HG03520 (cell line): ENCODE measurements around the gene SLC16A2.
"Not testable (repeated sequence)": the region's sequence is repeated elsewhere in the genome, so short reads cannot be mapped to it uniquely, and the experiment has no call there.

Source experiments
- ATAC-seq: cut with Tn5 transposase; IDR thresholded peaks from one replicate; pipeline ENCODE4 v1.9.1; 2021; ENCODE audit warnings: mild to moderate bottlenecking, moderate library complexity; ENCODE audit not compliant: unreplicated experiment

SLC16A2 gene

DNA sequence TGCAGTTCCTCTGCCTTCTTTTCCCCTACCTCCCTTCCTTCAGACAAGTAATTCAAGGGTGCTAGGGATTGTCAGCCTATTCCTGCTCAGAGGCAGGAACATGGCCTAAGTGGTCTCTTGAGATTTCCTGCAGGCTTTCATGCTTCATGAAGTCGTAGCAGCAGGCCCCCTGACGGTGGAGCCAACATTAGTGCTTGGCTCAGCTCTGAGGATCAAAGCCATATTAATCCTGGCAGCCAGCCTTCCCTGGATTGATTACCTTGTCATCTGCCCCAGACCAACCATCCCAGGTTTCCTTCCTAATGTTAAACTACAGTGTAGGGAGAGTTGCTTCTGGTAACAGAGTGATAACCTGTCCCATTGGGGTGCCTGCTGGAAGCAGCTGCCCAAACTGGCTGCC lies 84.1 kb downstream of the SLC16A2 start:
- no peak for ATAC-seq

DNA sequence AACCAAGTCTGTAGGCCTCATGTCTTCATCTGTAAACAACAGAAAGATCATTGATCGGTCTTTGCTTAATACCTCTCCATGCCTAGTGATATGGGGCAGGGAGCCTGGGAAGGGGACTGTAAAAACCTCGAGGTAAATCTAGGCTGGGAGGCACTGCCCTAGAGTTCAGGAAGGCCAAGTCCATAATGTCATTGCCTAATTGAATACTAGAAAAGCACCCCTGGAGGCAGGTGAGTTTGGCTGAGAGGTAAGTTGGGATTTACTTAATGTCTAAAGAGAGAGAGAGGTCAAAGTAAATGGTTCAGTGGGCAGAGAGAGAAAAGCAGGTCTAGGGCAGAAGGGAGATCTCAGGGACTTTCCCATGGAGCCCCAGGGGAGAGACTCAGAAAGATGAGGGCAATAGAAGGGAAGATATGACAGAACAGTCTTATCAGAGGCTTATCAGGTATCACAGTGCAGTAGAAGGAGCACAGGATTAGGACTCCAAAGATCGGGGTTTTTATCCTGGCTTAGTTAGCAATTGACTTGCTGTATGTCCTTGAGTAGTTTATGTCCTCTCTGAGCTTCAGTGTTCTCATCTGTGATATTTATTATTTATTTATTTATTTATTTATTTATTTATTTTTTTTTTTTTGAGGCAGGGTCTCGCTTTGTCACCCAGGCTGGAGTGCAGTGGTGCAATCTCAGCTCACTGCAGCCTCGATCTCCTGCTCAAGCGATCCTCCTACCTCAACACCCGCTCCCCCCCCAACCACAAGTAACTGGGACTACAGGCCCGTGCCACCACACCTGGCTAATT lies 85.2 kb downstream of the SLC16A2 start:
- ATAC-seq, result peak; percentile 81

DNA sequence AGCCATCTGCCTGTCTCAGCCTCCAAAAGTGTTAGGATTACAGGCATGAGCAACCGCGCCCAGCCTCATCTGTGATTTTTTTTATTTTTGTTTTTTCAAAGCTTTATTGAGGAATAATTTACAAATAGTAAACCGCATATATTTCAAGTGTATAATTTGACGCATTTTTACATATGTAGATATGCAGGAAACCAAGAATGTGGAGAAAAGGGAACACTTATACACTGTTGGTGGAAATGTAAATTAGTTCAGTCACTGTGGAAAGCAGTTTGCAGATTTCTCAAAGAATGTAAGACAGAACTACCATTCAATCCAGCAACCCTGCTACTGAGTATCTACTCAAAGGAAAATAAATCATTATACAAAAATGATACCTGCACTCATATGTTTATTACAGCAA lies 85.9 kb downstream of the SLC16A2 start:
- ATAC-seq, result no peak

DNA sequence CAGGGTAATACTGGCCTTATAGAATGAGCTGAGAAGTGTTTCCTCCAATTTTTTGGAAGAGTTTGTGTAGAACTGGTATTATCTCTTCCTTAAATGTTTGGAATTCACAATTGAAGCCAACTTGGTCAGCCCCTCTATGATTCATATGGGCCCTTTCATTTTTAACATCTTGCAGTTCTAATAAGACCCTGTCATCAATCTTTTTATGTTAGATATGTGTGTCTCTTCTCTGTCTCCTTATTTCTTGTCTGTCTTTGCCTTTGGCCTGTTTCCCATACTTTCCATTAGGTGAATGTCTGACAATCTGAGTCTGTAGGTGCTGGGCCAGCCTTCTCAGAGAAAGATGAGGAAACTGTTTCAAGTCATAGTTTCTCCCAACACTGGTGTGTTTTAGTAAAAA lies 88.7 kb downstream of the SLC16A2 start:
- no peak for ATAC-seq

DNA sequence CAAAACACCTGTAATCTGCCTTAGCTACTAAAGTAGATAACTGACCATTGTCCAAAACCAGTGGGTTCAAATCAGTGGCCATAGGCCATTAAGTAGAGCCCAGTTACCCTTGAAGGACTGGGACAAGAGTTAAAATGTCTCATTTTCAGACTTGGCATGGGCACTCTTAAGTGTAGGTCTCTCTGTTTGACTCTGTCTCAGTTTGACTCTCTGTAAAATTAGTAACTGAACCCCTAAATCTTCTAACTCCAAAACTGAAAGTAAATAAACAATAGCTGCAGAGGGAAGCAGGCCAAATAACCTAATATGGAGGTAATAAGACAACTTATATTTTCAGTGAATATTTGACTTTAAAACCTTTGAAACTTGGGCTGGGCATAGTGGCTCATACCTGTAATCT lies 89.1 kb downstream of the SLC16A2 start:
- peak; percentile 59 for ATAC-seq

DNA sequence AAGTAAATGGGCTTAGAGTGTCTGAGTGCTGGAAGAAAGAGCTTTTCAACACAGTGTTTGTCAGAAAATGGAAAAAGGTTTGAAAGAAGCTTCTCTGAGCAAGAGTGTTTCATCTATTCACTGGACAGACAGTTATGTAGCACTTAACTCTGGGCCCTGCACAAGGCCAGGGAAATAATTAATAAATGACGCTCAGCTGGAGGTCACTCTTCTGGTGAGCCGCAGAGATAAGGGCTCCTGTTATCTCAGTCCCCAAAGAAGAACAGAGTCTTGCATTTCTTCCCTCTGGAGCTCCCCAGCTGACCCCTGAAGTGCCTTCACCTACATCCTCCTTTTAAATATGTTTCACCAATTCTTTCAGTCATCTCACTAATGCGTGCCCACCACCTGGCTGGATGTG lies 90.4 kb downstream of the SLC16A2 start:
- no peak for ATAC-seq

DNA sequence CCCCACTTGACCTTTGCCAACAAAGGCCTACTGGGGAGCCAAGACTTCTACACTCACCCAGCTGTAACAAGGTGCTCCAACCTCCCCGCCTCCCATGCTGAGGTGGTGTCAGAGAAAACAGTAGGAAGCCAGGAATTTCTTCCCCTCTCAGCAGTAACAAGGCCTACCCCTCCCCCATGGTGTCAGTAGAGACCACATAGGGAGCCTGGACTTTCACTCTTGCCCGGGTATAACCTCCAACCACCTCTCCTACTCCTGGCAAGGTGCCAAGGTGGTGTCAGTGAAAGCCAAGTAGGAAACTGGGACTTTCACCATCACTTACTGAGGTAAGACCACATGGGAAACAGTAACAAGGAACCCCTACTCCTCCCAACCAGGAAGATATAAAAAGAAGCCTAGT lies 93.1 kb downstream of the SLC16A2 start:
- no peak for ATAC-seq

DNA sequence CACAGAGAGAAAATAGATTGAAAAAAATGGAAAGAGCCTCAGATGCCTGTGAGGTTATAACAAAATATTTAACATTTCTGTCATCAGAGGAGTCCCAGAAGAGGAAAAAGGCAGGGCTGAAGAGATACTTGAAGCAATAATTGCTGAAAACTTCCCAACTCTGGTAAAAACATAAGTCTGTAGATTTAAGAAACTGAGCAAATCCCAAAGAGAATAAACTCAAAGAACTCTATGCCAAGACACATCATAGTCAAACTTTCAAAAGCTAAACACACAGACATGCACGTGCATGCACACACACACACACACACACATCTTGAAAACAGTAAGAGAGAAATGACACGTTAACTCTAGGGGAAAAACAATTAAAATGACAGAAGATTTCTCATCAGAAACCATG lies 94.1 kb downstream of the SLC16A2 start:
- no peak for ATAC-seq

DNA sequence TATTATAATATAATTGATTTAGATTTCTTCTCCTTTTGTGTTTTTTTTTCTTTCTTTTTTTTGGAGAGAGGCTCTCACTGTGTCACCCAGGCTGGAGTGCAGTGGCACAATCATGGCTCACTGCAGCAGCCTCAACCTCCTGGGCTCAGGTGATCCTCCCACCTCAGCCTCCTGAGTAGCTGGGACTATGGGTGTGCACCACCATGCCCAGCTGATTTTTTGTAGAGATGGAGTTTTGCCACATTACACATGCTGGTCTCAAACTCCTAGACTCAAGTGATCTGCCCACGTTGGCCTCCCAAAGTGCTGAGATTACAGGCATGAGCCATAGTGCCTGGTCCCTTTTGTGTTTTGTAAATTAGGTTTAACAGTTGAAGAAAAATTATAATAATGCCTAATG lies 94.7 kb downstream of the SLC16A2 start:
- ATAC-seq, result not testable (repeated sequence)

DNA sequence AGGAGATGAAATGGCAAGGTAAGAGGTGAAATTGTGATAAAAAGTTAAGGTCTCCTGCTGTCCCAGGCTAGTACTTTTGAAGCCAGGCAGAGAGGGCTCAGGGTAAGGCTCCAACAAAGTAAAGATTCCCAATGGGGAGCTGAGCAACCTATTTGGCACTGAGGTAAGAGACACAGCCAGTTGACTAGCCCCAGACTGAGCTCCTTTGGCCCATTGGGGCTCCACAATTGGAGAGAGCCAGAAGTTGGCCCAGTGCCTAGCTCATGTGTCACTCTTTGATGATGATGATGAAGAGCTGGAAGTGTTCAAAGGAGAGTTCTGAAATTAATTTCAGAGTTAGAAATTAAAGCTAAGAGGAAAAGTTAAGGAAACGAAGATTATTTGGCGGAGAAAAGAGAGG lies 98.6 kb downstream of the SLC16A2 start:
- ATAC-seq, result no peak

DNA sequence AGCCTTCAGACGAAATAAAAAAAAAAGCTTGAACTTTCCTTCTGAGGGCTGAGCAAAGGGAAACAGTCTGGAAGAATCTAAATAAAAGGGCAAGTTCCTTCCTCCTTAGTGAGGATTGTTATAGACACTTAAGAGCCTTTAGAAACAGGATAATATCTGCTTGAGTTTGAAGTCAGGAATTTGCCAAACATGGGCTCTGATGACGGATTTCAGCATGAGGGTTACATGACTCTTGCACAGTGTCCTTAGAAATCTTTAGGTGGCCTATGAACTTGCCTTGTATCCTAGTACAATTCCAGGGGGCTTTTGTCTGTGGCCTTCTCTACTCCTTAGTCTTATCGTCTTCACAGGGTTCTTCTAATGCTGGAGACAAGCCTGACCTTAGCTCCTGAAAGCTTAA lies 99.0 kb downstream of the SLC16A2 start:
- ATAC-seq, result no peak

DNA sequence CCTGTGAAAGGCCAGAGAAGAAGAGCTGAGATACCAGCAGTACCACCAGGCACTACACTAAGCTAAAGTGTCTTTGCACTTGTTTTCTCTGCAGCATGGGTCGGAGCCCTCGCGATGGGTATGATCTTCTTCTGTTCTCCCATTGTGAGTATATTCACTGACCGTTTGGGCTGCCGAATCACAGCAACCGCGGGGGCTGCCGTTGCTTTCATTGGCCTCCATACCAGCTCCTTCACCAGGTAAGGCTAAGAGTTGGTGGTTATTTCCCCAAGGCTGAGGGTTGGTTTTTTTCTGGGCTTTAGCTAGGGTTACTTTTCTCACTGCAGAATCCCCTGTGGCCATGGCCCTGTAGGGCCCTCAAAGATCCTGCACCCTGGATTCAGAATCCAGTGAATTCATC lies 99.6 kb downstream of the SLC16A2 start:
- ATAC-seq, result no peak

DNA sequence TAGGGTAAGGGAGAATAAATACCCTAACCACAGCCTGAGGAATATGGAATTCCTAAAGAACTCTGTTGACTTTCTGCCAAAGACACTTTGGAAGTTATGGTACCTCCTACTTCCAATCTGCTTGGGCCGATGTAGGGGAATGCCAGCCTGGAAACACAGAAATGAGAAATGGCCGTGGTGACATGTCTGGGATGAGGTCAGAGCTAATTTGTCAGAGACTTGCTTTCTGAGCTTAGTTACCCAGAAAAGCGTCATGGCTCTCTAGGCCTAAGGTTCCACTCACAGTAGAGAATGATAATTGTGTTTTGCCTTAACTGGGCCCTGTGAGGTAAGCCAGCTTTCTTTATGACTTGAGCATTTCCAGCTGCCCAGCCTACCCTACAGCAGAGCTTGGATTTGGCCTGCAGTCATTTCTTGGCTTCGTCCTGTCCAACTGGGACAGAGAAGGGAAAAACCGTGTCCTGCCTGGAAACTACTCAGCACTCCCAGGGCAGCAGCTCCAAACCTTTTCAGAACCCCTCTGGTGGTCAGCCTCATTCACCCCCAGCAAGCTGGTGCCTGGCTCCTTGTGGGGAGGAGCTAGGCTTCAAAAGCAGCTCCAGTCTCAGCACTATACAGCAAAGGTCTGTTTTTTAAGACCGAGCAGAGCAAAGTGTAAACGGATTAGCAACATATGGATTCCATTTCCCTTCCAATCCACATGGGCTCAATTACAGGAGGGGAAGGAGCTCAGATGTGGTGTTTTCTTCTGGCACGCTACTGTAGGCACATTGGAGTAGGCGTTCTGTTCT lies 100.9 kb downstream of the SLC16A2 start:
- no peak for ATAC-seq

DNA sequence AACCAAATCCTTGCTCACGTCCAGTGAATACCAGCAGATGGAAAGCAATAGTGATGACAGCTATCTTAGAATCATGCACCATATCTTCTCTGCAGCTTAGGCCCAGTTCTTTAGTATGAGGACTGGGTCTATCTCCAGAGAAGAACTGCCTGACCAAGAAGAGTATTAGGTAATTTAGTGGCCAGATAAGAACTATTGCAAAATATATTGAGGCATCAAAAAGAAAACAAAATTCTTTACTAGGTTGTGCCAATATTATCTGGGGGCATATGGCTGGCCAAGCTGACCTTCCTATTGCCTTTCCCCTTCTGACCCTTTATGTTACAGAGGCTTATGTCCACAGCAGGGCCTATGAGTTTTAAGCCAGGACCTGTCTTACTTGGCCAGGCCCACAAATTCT lies 101.9 kb downstream of the SLC16A2 start:
- ATAC-seq, result no peak

DNA sequence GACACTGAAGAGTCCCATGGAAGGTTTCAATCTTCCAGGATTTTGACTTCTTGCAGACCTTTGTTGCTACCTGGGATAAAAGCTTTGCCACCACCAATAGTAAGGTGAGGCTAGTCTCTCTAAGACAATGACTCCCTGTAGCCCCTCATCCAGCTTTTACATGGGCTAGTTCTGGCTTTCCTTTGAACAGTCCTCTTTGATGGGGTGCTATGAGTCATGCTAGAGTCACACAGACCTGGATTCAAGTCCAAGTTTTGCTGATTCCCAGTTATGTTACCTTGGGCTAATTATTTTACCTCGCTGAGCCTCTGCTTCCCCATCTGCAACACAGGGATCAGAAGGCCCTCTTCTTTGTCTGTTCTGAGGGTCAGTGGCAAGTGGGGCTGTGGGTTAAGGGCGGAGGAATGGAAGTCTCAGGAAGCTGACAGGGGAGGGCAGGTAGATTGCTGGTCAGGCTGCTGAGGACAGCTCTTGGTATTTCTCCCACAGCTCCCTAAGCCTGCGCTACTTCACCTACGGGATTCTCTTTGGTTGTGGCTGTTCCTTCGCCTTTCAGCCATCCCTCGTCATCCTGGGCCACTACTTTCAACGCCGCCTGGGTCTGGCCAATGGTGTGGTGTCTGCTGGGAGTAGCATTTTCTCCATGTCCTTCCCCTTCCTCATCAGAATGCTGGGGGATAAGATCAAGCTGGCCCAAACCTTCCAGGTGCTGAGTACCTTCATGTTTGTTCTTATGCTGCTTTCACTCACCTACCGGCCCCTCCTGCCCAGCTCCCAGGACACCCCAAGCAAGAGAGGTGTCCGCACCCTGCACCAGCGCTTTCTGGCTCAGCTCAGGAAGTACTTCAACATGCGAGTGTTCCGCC lies 102.8 kb downstream of the SLC16A2 start:
- ATAC-seq, result no peak

DNA sequence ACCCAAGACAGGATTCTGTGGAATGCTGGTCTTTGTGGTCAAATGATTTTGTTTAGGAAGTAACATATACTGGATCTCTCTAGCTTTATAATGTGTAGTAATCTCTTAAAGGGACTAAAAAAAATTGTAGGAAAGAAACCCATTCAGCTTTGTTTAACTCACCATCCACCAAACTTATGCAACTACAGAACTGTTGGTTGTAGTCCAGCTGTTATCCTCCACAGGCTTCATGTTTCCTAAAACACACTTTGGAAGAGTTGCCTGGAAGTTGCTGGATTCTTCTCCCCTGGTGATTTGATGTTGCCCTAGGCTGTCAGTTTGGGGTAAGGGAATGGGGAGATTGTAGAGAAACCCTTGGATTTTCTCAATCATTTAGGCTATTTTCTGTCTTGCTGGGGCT lies 103.8 kb downstream of the SLC16A2 start:
- no peak for ATAC-seq

DNA sequence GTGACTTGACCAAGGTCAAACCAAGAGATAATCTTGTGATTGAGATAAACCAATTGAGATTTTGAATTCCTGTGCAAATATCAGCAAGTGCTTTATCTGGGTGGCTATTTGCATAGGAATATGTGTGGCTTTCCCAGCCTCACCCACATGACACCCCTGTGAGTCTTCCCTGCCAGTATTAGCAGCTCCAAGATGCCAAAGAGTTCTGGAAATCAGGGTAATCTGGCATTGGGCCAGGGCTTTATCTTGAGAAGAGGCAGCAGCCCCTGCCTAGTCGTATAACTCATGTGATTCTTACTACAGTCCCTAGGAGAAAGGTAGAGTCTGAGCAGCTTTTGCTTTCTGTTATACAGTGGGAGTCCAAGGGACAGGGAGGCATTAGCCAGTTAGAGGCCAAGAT lies 105.5 kb downstream of the SLC16A2 start:
- ATAC-seq, result no peak

DNA sequence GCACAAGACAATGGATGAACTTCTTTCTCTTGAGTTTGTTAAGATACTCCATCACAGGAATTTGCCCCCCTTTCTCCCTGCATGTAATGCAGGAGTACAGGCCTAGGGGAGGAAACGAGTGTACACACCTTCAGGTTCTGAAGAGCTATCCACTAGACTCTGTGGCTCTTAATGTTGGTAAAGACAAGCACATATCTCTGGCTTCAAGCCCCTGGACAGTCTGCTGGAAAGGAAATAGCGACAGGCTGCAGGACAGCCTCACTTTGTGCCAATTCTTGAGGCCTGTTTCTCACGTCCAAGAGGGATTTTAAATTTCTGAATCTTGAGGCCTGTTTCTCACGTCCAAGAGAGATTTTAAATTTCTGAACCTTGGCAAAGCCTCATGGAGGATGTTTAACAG lies 106.1 kb downstream of the SLC16A2 start:
- ATAC-seq, result no peak

DNA sequence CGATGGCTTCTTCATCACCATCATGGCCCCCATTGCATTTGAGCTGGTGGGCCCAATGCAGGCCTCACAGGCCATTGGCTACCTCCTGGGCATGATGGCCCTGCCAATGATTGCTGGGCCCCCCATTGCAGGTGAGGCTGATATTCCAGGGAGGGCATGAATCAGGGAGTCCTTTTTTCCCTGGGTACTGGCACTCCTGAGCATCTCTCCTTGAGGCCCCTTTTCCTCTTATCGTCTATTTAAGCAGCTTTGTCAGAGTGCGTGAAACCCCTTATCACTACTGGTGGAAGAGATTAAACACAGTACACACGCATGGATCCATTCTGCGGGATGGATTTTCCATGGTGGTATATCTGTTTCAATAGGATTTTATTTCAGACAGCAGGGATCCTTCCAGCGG lies 108.0 kb downstream of the SLC16A2 start:
- ATAC-seq, result no peak

DNA sequence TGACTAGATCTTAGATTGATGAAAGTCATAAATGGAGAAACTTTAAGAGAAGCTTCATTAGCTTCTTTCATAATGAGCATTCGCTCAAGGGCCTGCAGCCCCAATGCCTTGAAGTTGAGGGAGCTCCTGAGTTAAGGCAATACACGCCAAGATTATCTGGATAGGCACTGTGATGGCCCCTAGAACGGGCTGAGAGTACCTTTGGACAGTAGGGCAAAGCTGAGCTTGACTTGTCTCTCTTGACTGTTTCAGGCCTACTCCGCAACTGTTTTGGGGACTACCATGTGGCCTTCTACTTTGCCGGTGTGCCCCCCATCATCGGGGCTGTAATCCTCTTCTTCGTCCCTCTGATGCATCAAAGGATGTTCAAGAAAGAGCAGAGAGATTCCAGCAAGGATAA lies 109.8 kb downstream of the SLC16A2 start:
- ATAC-seq, result no peak

DNA sequence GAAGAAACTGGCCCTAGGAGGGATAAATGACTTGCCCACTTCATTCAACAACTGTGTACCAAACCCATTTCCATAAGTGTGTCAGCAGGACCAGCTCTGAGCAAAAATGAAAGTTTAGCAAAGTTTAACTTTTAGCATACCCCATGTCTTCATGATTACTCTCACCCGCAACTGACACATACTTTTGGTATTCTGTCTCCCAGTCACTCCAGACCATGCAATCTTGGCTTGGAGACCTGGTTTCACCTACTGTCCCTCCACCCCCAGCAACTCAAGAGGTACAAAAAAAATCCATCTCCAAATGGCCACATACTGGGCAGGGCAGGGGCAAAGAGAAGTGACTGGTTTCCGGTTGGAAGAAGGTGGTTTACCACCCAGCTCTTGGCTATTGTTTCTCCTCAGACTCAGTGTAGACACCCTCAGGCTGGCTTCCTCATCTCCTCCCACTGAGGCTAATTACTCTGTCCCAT lies 113.3 kb downstream of the SLC16A2 start:
- ATAC-seq, result no peak

DNA sequence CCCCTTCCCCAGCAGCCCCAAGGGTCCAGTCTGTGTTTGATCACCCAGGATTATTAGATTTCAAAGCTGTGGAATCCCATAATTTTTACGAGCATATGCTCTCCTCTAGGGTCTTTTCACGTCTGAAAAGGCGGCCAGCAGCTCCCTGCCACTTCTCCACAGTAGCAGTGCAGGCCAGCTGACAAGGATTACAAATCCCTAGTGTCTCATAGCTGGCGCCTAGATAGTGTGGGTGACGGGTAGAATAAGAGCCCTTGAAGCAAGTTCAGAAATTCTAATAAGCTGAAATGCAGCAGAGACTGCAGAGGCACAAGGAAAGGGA lies 113.8 kb downstream of the SLC16A2 start:
- no peak for ATAC-seq
